Vagina (tissue), 2 donors: ENCODE measurements around the gene CDK15. TPM values are rescaled to one million over a fixed set of nuclear protein-coding genes. Genes with fewer than 3 reads are reported as not detected.

Source experiments
- DNase-seq, 2 donors: peaks; one replicate each; pipeline ENCODE4 v3.0.0-alpha.2; 2017; ENCODE audit errors: extremely low spot score in 2 of 2
- H3K27ac ChIP-seq: fragments of 200-600 bp; sonication (generic); one replicate; pipeline ENCODE4 v1.5.1; 2019
- H3K27me3 ChIP-seq: fragments of 200-600 bp; sonication (generic); one replicate; pipeline ENCODE4 v1.5.1; 2019
- H3K36me3 ChIP-seq, 2 donors: fragments of 200-600 bp; sonication (generic); one replicate each; pipeline ENCODE4 v1.5.1; 2017 to 2019
- H3K4me1 ChIP-seq: fragments of 200-600 bp; sonication (generic); one replicate; pipeline ENCODE4 v1.5.1; 2019
- H3K4me3 ChIP-seq, 2 donors: fragments of 200-600 bp; sonication (generic); 1 replicate in 1 of 2; 2 replicates in 1 of 2; pipeline ENCODE4 v1.5.1; 2016 to 2019
- H3K9me3 ChIP-seq: fragments of 200-600 bp; sonication (generic); one replicate; pipeline ENCODE4 v1.5.1; 2019
- CTCF ChIP-seq, 3 experiments: fragments of 450-650 bp in 2 of 3; fragments of 200-600 bp in 1 of 3; sonication (generic) in 1 of 3; IDR thresholded peaks; one replicate each; pipeline ENCODE4 v1.5.1; 2017 to 2019; ENCODE audit warnings: antibody characterized with exemption in 3 of 3, mild to moderate bottlenecking in 2 of 3, moderate library complexity in 2 of 3
- POLR2A ChIP-seq, 2 donors: fragments of 450-650 bp; IDR thresholded peaks; one replicate each; pipeline ENCODE4 v1.6.1; 2017; ENCODE audit warnings: antibody characterized with exemption in 2 of 2, mild to moderate bottlenecking in 2 of 2, moderate library complexity in 2 of 2
- POLR2AphosphoS5 ChIP-seq, 2 donors: sonication (generic); formaldehyde crosslinking; IDR thresholded peaks; one replicate each; pipeline ENCODE4 v1.9.0; 2017; ENCODE audit warnings: antibody characterized with exemption in 2 of 2, mild to moderate bottlenecking in 2 of 2, low read depth in 1 of 2; ENCODE audit not compliant: insufficient read depth in 1 of 2
- intact Hi-C: fragments of 100-400 bp; cut with DNase I; formaldehyde crosslinking; loops from one replicate; pipeline ENCODE4 v1.15.1; 2023
- total RNA-seq: library from RNA; depleted of rRNA; stranded (reverse); fragments of >200 nt; gene quantifications from one replicate; pipeline ENCODE4 v1.2.3, GENCODE V29; 2016

The CDK15 gene
- total RNA-seq, 1 donor from 2014 or later = not detected

- H3K36me3 ChIP-seq = no peaks in the 10 kb centered on the region
- DNase-seq = no peak
- no peak overlapping the region for H3K27ac ChIP-seq
- H3K27me3 ChIP-seq = no peaks in the 10 kb centered on the region
- TF ChIP-seq POLR2A (IDR thresholded peaks at IDR 0.05) = no peak
- no peak for TF ChIP-seq POLR2AphosphoS5 (IDR thresholded peaks at IDR 0.05; ENCODE audit: insufficient read depth in 1 of 2, low read depth in 1 of 2)
- no peak for TF ChIP-seq CTCF (IDR thresholded peaks at IDR 0.05)
- intact Hi-C loops = loop anchor here (10.0 kb wide), 1 partner anchor 148 kb away; the partner anchor contains the start of gene FZD7
- H3K4me3 ChIP-seq = no peak overlapping the region
- H3K9me3 ChIP-seq = no peaks in the 10 kb centered on the region
- peaks cover 13% of the 10 kb centered on the region for H3K4me1 ChIP-seq
These were observed 80.2 kb downstream of the CDK15 start for GRCh38 chr2:201886504-201886903.

GRCh38 chr2:201887773-201888425 lies 81.6 kb downstream of the CDK15 start:
- Histone ChIP-seq H3K9me3 (no peaks in the 10 kb centered on the region), H3K4me1 (peaks cover 6% of the 10 kb centered on the region), H3K36me3 (no peaks in the 10 kb centered on the region), H3K27ac (no peak overlapping the region), H3K4me3 (no peak overlapping the region), H3K27me3 (no peaks in the 10 kb centered on the region)
- intact Hi-C loops = loop anchor here (10.0 kb wide), 1 partner anchor 147 kb away; the partner anchor contains the start of gene FZD7
- TF ChIP-seq POLR2A (IDR thresholded peaks at IDR 0.05) = no peak
- no peak for TF ChIP-seq POLR2AphosphoS5 (IDR thresholded peaks at IDR 0.05; ENCODE audit: insufficient read depth in 1 of 2, low read depth in 1 of 2)
- TF ChIP-seq CTCF (IDR thresholded peaks at IDR 0.05) = no peak
- no peak for DNase-seq

- Histone ChIP-seq H3K4me3 (no peak overlapping the region), H3K36me3 (no peaks in the 10 kb centered on the region), H3K27me3 (no peaks in the 10 kb centered on the region), H3K4me1 (peaks cover 6% of the 10 kb centered on the region), H3K9me3 (no peaks in the 10 kb centered on the region), H3K27ac (no peak overlapping the region)
- TF ChIP-seq CTCF (IDR thresholded peaks at IDR 0.05) = no peak
- no peak for TF ChIP-seq POLR2A (IDR thresholded peaks at IDR 0.05)
- TF ChIP-seq POLR2AphosphoS5 (IDR thresholded peaks at IDR 0.05; ENCODE audit: insufficient read depth in 1 of 2, low read depth in 1 of 2) = no peak
- intact Hi-C loops = loop anchor here (10.0 kb wide), 1 partner anchor 146 kb away; the partner anchor contains the start of gene FZD7
- DNase-seq = no peak
These were observed 82.1 kb downstream of the CDK15 start for GRCh38 chr2:201888426-201888800.

GRCh38 chr2:201890453-201890852 lies 84.1 kb downstream of the CDK15 start:
- peaks cover 6% of the 10 kb centered on the region for H3K4me1 ChIP-seq
- no peak for TF ChIP-seq POLR2AphosphoS5 (IDR thresholded peaks at IDR 0.05; ENCODE audit: insufficient read depth in 1 of 2, low read depth in 1 of 2)
- TF ChIP-seq CTCF (IDR thresholded peaks at IDR 0.05) = no peak
- TF ChIP-seq POLR2A (IDR thresholded peaks at IDR 0.05) = no peak
- no peak overlapping the region for H3K27ac ChIP-seq
- intact Hi-C loops = no loop called here
- no peaks in the 10 kb centered on the region for H3K36me3 ChIP-seq
- no peak for DNase-seq
- H3K4me3 ChIP-seq = no peak overlapping the region
- no peaks in the 10 kb centered on the region for H3K27me3 ChIP-seq
- H3K9me3 ChIP-seq = no peaks in the 10 kb centered on the region

GRCh38 chr2:201891676-201892075 lies 85.3 kb downstream of the CDK15 start:
- Histone ChIP-seq H3K4me3 (no peak overlapping the region), H3K27ac (no peak overlapping the region), H3K27me3 (no peaks in the 10 kb centered on the region), H3K9me3 (no peaks in the 10 kb centered on the region), H3K4me1 (peaks cover 6% of the 10 kb centered on the region), H3K36me3 (no peaks in the 10 kb centered on the region)
- TF ChIP-seq CTCF (IDR thresholded peaks at IDR 0.05) (no peak), POLR2A (IDR thresholded peaks at IDR 0.05) (no peak)
- DNase-seq = no peak
- intact Hi-C loops = no loop called here
